Measurements from ENCODE around the gene IRF5. TPM values are rescaled to one million over a fixed set of nuclear protein-coding genes. Genes with fewer than 3 reads are reported as not detected.

IRF5 gene
- total RNA-seq, 1 donor from 2014 or later = 8.5 TPM

DNA sequence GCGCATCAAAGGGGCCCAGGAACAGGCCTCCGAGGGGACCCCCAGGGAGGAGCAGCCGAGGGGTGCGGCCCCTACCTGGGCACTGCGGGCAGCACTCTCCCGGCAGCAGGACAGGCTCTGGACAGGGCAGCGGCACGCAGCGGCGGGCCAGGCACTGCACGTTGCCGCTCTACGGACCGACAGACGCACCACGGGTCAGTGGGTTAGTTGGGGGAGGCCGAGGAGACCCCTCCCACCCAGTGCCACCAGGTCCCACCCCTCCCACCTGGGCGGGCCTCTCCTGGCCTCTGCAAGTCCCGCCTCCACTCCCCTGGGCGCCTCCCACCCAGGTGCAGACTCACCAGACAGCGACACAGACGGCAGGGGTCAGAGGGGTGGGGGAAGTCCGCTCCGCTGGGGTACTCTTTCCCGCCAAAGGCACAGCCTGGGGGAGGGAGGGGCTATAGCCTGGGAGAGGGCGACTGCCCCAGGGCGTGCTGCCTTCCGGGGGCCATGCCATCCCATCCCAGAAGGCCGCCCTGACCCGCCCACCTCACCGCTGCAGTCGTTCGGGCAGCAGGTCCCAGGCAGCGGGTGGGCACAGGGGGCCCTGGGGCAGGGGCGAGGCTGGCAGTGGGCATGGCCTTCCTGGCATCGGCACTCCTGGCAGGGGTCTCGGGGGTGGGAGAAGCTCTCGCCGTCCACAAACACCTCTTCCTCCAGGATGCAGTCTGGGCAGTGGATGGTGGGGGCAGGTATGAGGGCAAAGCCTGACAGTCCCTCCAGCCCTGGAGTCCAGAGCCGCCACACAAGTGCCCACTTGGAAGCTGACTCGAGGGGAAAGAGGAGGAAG, 46.4 kb upstream of the IRF5 start:
- TF ChIP-seq, protein P1, sequence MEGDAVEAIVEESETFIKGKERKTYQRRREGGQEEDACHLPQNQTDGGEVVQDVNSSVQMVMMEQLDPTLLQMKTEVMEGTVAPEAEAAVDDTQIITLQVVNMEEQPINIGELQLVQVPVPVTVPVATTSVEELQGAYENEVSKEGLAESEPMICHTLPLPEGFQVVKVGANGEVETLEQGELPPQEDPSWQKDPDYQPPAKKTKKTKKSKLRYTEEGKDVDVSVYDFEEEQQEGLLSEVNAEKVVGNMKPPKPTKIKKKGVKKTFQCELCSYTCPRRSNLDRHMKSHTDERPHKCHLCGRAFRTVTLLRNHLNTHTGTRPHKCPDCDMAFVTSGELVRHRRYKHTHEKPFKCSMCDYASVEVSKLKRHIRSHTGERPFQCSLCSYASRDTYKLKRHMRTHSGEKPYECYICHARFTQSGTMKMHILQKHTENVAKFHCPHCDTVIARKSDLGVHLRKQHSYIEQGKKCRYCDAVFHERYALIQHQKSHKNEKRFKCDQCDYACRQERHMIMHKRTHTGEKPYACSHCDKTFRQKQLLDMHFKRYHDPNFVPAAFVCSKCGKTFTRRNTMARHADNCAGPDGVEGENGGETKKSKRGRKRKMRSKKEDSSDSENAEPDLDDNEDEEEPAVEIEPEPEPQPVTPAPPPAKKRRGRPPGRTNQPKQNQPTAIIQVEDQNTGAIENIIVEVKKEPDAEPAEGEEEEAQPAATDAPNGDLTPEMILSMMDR (conservative IDR thresholded peaks at IDR 0.05; ENCODE audit: low read depth, low read length) = no peak
- no peak for DNase-seq (ENCODE audit: low read depth)
- no peak overlapping the region for H3K4me3 ChIP-seq (ENCODE audit: low read depth, low read length)

DNA sequence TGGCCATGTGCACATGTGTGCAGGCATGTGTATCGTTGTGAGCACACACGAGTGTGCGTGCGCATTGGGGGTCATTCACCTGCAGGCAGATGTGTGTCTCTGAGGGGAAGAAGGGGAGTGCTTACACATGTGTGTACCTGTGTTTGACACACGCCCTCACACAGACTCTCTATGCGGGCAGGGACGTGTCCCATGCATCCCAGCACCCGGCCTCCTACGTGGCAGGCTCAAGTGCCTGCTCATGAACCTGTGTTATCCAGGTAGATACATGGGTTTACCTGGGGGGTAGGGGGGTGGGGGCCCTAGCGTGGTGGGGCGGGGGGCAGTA, 45.8 kb upstream of the IRF5 start:
- no peak overlapping the region for H3K4me3 ChIP-seq (ENCODE audit: low read depth, low read length)
- TF ChIP-seq, protein P1 (conservative IDR thresholded peaks at IDR 0.05; ENCODE audit: low read depth, low read length) = no peak
- DNase-seq (ENCODE audit: low read depth) = no peak

DNA sequence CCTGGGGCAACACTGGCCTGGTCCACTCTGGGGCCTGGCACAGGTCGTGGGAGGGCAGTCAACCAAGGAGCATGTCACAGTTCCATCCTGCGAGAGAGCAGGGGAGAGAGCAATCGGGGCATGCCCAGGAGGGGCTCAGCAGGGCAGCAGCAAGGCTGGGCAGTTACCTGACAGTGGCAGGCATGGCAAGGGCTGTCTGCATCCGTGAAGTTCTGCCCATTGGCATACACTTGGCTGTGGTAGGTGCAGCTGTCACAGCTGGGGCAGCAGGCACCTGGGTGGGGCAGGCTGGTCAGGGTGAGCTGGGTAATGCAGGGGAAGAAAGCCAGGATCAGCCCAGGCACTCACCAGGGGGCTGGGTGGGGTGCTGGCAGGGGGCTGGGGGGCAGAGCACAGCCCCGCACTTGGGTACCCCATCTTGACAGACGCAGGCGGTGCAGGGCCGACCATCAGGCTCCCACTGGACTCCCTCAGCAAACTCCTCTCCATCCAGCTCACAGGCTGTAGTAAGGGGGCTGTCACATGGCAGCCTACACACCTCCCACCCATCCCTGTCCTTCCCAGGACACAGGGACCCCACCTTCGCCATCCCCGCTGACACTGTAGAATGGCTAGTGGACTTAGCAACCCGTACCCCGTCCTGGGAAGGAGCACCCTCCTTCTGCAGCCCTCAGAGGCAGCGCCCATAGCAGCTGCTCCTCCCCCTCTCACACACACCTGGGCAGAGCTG, 45.0 kb upstream of the IRF5 start:
- TF ChIP-seq, protein P1 (conservative IDR thresholded peaks at IDR 0.05; ENCODE audit: low read depth, low read length) = no peak
- H3K4me3 ChIP-seq (ENCODE audit: low read depth, low read length) = no peak overlapping the region
- no peak for DNase-seq (ENCODE audit: low read depth)

DNA sequence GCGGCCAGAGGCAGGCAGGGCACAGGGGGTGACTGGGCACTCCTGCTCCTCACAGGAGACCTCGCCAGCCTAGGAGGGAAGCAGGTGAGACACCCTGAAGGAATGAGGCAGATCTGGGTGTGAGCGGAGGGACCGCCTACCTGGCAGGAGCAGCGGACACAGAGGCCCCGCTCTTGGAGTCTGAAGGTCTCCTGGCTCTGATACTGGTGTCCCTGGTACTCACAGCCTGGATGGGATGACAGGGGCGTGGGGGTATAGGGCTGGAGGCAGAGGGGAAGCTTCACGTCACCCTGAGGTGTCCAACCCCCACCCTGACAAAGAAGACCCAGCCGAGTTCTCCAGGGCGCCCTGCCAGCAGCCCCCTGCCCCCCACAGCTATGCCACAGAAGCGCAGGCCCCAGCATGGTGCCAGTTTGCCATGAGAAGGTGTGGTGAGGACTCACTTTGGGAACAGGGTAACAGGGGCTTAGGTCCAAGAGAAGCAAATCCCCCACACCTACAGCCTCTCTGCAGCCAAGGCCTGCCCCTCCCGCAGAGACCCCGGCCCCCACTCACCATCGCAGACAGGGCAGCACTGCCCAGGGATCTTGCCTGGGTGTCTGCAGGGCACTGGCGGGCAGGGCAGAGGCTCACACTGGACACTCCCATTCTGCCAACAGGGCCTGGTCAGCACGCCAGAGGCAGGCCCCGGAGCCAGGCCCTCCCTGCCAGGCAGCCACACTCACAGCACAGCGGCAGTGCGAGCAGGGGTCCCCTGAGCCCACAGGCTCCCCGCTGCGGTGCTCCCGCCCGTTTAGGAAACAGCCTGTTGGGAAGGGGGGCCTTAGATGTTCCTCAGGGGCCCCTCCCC, 44.3 kb upstream of the IRF5 start:
- TF ChIP-seq, protein P1 (conservative IDR thresholded peaks at IDR 0.05; ENCODE audit: low read depth, low read length) = no peak
- DNase-seq (ENCODE audit: low read depth) = no peak
- no peak overlapping the region for H3K4me3 ChIP-seq (ENCODE audit: low read depth, low read length)

DNA sequence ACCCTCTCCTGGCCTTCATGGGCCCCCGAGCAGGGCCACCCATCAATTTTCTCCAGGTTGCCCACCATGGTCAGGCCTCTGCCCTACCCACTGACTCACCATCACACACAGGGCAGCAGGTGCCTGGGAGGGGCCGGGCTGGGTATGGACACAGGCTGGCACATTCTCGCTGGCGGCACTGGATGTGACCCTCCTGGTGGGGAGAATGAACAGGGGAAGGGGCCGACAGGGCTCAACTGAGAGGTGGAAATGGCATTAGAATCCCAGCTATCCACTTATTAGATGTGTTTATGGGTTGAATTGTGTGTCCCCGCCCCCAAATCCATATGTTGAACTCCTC, 43.7 kb upstream of the IRF5 start:
- TF ChIP-seq, protein P1 (conservative IDR thresholded peaks at IDR 0.05; ENCODE audit: low read depth, low read length) = no peak
- DNase-seq (ENCODE audit: low read depth) = no peak
- no peak overlapping the region for H3K4me3 ChIP-seq (ENCODE audit: low read depth, low read length)

DNA sequence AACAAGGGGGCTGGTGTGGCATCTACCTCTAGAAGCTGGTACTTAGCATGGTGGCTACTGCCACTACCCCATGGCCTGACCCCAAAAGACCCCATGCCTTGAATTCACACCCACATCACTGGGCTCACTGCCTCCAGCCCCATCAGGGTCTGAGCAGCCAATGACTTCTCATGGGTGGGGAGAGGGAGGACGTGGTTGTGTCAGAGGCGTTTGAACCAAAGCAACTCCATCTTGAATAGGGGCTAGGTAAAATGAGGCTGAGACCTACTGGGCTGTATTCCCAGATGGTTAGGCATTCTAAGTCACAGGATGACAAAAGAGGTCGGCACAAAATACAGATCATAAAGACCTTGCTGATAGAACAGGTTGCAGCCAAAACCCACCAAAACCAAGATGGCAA, 42.4 kb upstream of the IRF5 start:
- DNase-seq (ENCODE audit: low read depth) = no peak
- TF ChIP-seq, protein P1 (conservative IDR thresholded peaks at IDR 0.05; ENCODE audit: low read depth, low read length) = no peak
- no peak overlapping the region for H3K4me3 ChIP-seq (ENCODE audit: low read depth, low read length)

Measured in epithelial cell of proximal tubule (primary cell).